NCI-H1417 (cell line): ENCODE measurements around the gene ULK1.

Experiments
- DNase-seq, 3 experiments: peaks; one replicate each; lab custom pipeline; 2025; lab: John Stamatoyannopoulos, UW

ULK1 gene

GRCh38 chr12:131908092-131909080 is 14.0 kb downstream of the ULK1 start:
- DNase-seq, result no peak

DNA sequence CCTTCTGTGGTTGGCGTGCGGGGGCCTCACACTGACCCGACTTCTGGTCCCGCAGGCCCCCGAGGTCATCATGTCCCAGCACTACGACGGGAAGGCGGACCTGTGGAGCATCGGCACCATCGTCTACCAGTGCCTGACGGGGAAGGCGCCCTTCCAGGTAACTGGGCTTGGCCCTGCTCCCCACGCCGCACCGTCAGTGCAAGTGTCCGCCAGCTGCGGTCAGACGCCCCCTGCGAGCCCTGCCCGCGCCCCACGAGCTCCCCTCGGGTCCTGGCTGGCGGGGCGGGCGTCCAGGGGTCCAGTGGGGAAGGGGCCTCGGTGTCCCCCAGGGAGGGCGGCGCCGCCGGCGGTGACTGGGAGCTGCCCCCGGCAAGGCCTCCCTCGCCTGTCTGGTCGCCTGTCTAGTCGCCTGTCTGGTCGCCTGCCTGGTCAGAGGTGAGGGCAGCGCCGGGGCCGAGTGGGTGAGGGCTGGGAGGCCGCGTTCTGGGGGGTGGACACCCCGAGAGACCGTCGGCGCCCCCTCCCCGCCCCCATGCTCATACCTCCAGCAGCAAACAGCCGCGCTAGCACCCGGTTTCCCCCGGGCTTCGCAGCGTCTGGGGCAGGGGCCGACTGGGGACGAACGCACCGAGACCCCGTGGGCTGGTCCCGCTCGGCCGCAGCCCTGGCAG is 14.8 kb downstream of the ULK1 start:
- no peak for DNase-seq

DNA sequence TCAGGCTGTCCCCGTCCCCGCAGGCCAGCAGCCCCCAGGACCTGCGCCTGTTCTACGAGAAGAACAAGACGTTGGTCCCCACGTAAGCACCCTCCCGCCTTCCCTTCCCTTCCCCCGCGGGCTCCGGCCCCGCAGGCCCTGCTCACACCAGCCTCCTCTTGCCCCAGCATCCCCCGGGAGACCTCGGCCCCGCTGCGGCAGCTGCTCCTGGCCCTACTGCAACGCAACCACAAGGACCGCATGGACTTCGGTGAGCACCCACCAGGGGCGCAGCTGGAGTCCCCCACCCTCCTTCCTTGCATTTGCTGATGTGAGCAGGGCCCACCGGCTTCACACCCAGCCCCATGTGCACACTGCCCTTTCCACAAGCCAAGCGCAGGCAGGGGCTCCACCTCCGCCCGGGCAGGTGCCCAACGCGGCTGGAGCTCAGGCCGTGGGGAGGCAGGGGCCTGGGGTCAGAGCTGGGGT is 15.4 kb downstream of the ULK1 start:
- no peak for DNase-seq

DNA sequence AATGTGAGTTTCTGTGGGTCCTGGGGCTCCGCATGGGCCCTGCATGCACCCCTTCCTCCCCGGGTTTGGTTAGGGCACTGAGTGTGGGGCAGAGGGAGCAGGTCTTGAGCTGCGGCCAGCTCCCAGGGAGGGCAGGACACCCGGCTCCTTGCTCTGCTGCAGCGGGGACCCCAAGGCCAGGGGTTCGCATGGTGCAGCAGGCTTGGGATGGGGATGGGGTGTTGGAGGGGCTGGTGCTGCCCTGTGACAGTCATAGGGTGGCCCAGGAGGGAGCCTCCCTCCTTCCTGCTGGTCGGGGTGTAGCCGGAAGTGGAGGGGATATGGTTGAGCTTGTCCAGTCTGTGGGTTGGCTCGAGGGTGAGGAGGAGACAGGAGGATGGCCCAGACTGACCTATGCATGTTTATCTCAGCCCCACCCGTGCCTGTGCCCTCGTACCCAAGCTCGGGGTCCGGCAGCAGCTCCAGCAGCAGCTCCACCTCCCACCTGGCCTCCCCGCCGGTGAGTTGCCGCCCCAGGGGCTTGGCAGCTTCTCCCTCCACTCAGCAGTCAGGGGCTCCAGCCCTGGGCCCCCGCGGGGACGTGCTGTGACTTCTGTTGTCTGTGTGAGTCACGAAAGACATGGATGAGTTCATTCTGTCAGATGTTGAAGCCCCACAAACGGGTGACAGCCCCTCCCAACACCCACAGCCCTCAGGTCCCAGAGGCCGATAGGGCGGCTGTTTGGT is 16.0 kb downstream of the ULK1 start:
- DNase-seq, result no peak

DNA sequence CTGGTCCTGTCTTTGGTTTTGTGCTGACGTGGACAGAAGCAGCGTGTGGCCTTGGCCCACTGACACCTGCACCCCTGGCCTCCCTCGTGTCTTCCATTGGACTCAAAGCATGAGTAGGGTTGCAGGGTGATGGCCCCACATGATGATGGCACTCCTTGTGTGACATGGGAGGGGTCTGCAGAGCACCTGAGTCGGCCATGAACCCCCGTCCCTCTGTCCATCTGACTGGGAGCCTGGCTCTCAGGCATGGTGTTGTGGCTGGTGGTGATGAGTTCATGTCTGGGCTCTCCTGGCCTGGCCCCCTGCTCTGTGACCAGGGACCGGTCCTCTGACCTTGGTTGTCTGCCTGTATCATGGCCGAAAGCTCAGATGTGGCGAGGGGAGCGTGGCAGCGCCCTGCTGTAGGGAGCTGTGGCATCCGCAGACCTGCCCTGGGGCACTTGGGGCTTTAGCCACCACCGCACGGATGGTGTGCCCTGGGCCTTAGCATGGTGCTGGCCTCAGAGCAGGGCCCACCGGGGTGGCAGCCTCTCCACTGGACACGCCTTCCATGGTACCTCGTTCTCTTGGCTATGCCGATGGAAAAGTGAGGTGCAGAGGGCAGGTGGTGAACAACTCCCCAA is 16.7 kb downstream of the ULK1 start:
- DNase-seq, result no peak

DNA sequence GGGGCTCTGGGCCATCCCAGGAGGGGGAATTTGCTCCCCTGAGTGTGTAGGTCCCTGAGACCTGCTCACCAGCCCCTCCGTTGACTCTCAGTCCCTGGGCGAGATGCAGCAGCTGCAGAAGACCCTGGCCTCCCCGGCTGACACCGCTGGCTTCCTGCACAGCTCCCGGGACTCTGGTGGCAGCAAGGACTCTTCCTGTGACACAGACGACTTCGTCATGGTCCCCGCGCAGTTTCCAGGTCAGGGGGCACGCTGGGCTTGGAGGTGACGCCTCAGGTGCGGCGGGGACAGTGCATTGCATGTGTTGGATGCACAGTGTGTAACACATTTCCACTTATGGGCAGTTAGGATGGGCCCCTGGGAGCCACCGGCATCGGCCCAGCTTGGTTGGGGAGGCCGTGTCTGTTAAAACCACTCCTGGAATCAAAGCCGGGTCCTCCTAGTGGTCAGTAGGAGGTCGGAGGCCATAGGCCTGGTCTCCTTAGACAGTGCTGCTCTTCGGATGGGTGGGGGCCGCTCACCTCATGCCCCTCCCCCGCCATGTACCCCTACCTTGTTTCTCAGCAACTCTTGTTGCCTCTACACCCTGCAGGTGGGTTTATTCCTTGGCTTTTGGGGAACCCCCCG is 17.5 kb downstream of the ULK1 start:
- no peak for DNase-seq

GRCh38 chr12:131912518-131913274 is 18.3 kb downstream of the ULK1 start:
- DNase-seq, result no peak

GRCh38 chr12:131913666-131914065 is 19.2 kb downstream of the ULK1 start:
- DNase-seq, result no peak

DNA sequence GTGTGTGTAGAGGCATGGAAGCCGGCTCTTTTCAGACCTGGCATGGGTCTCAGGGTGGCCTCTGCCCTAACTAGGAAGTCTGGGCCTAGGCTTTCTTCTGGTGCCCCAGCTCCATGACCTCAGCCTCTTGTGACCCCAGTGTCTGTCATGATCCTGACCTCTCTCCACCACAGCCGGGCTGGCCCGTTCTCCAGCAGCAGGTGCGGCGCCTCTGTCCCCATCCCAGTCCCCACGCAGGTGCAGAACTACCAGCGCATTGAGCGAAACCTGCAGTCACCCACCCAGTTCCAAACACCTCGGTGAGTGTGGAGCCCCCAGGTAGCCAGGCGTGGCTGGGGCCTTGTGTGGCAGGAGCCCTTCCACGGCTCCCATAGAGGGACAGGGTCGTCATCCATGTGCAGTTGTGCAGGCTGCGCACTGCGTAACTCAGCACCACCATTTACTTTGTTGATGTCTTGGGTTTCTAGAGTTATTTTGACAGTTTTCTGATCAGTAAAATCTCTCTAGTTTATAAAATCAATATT is 19.8 kb downstream of the ULK1 start:
- no peak for DNase-seq

DNA sequence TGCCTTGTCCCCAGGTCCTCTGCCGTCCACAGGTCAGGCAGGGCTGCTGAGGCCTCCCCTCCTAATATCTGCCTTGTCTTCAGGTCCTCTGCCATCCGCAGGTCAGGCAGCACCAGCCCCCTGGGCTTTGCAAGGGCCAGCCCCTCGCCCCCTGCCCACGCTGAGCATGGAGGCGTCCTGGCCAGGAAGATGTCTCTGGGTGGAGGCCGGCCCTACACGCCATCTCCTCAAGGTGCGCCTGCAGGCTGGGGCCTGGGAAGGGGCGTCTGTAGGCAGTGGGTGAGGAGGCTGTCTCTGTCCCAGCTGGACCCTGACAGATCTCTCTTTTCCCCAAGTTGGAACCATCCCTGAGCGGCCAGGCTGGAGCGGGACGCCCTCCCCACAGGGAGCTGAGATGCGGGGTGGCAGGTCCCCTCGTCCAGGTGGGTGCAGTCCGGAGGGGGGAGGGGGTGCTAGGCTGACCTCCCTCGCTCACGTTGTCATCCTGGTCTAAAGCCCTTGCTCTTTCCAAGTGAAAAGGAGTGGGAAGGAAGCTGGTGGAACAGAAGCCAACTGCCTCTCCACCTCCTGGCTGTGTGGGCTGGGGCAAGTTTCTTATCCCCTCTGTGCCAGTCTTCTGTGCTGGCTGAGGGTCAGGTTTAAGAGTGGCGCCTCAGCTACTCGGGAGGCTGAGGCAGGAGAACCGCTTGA is 20.7 kb downstream of the ULK1 start:
- DNase-seq, result no peak

GRCh38 chr12:131915823-131916222 is 21.4 kb downstream of the ULK1 start:
- no peak for DNase-seq

DNA sequence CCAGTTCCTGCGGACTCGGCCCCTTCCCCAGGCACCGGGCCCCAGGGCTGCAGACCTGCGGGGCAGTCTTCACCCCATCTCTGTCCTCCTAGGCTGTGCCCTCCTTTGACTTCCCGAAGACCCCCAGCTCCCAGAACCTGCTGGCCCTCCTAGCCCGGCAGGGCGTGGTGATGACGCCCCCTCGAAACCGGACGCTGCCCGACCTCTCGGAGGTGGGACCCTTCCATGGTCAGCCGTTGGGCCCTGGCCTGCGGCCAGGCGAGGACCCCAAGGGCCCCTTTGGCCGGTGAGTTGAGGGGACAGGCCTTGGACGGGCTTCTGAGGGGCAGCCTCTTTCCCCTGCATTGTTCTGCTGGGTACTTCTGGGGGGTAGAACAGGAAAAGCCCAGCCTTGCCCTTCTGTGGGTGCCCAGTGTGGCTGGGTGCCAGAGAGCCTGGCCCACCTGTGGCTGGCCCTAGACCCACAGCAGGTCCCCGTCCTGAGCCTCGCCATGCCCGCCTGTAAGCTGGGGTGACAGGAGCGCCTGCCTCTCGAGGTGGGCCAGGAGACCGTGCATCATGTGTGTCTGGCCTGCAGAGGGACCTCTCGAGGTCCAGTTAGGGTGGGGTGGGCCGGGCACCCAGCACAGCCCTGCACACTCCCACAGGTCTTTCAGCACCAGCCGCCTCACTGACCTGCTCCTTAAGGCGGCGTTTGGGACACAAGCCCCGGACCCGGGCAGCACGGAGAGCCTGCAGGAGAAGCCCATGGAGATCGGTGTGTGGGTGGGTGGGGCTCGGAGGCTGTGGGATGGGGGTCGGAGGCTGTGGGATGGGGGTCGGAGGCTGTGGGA is 22.1 kb downstream of the ULK1 start:
- DNase-seq, result no peak

DNA sequence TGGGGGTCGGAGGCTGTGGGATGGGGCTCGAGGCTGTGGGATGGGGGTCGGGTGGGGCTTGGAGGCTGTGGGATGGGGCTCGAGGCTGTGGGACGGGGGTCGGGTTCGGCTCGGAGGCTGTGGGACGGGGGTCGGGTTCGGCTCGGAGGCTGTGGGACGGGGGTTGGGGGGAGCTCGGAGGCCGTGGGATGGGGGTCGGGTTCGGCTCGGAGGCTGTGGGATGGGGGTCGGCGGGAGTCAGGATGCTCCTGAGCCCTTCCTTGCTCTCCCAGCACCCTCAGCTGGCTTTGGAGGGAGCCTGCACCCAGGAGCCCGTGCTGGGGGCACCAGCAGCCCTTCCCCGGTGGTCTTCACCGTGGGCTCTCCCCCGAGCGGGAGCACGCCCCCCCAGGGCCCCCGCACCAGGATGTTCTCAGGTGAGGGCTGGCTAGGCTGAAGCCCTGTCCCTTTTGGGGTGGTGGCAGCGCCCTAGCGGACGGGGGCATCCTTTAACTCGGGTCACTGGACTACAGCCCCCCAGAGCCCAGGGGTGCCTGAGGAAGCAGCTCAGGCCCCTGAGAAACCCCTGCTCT is 22.8 kb downstream of the ULK1 start:
- no peak for DNase-seq

DNA sequence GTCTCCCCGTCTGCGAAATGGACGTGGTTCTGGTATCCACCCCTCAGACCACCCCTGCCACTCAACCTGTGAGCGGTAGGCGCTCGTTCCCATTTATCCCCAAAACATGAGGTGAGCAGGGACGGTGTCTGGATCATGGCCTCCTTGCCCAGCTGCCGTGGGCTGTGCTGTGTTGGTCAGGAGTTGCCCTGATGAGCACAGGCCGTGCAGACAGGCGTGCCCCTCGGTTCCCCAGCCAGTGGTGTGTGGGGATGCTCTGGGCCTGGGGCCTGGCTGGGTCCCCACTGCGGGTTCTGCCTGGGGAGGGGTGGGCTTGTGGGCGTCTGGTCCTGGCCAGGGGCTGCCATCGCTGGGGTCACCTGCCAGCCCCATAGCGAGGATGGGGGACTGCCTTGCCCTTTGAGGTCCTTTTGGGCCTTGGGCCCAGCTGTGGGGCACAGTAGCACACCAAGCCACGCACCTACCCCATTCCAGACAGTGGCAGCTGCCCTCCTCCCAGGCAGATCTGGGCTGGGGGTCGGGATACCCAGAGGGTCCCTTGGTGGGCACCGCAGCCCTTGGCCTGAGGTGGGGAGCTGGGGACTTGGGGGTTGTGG is 23.4 kb downstream of the ULK1 start:
- DNase-seq, result no peak

GRCh38 chr12:131918311-131919050 is 24.1 kb downstream of the ULK1 start:
- DNase-seq, result no peak

GRCh38 chr12:131919051-131919347 is 24.6 kb downstream of the ULK1 start:
- DNase-seq, result no peak

DNA sequence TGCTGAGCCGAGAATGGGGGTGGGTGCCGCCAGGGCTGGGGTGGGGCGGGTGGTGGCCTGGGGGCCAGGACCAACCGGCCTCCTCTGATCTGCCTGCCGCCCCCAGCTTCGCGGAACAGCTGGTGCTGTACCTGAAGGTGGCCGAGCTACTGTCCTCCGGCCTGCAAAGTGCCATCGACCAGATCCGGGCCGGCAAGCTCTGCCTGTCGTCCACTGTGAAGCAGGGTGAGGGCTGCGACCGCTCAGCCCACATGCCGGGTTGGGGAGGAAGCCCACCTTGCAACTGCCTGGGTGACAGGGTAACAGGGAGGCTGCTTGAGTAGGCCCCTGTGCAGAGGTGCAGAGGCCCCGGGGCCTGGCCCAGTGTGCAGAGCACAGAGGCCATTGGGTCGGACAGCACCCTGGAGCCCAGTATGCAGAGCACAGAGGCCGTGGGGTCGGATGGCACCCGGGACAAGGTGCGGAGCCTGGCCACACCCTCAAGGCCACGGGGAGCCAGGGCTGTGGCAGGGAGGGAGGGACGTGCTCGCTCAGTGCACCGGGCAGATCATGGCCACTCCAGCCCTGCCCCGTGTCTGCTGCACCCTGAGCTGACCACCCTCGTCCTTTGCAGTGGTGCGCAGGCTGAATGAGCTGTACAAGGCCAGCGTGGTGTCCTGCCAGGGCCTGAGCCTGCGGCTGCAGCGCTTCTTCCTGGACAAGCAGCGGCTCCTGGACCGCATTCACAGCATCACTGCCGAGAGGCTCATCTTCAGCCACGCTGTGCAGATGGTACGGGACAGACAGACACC is 25.1 kb downstream of the ULK1 start:
- DNase-seq, result no peak
